SK-N-SH (cell line): Measurements from ENCODE around the gene LRRC43. TPM values are rescaled to one million over a fixed set of nuclear protein-coding genes. Genes with fewer than 3 reads are reported as not detected.

ENCODE experiments used
- CTCF ChIA-PET: fragments of 300-600, 350-600 bp; formaldehyde crosslinking; extraction: SDS; loops from one replicate; lab custom pipeline; 2021; lab: Yijun Ruan, JAX
- POLR2A ChIA-PET: fragments of 350-600 bp; sonication (Branson Sonifier 250); formaldehyde crosslinking; extraction: SDS; loops from one replicate; lab custom pipeline; 2020; ENCODE audit warnings: antibody characterized with exemption, inconsistent platforms; lab: Yijun Ruan, JAX
- DNase-seq: peaks from one replicate; pipeline ENCODE4 v3.0.0; 2012
- H2AFZ ChIP-seq: fragments of 200-600 bp; sonication (generic); 2 replicates; pipeline ENCODE4 v1.8.1; 2016; ENCODE audit warnings: antibody characterized with exemption, mild to moderate bottlenecking, low read depth
- H3F3A ChIP-seq: fragments of 200-600 bp; sonication (generic); replicated peaks from 2 replicates; pipeline ENCODE3; 2016; ENCODE audit warnings: antibody characterized with exemption, mild to moderate bottlenecking; ENCODE audit not compliant: insufficient read depth
- H3K27ac ChIP-seq, 2 experiments: fragments of 200-500 bp in 1 of 2; fragments of 200-600 bp in 1 of 2; sonication (Bioruptor generic) in 1 of 2; sonication (generic), shearing (Covaris generic) in 1 of 2; 2 replicates each; pipeline versions ENCODE4 v1.5.1 to v1.6.1; 2014 to 2016; ENCODE audit warnings: low read depth in 2 of 2, inconsistent platforms in 1 of 2, low read length in 1 of 2, mild to moderate bottlenecking in 1 of 2, mixed read lengths in 1 of 2
- H3K27me3 ChIP-seq: fragments of 200-600 bp; sonication (generic), shearing (Covaris generic); 2 replicates; pipeline ENCODE4 v1.6.1; 2016; ENCODE audit warnings: mixed run types; ENCODE audit not compliant: insufficient read depth
- H3K36me3 ChIP-seq, 2 experiments: fragments of 200-500 bp in 1 of 2; fragments of 200-600 bp in 1 of 2; sonication (Bioruptor generic) in 1 of 2; sonication (generic) in 1 of 2; replicated peaks in 1 of 2; 2 replicates each; pipeline versions ENCODE3 to v1.5.1; 2014 to 2016; ENCODE audit warnings: low read length in 1 of 2, mild to moderate bottlenecking in 1 of 2; ENCODE audit not compliant: insufficient read depth in 2 of 2, control insufficient read depth in 1 of 2
- H3K4me1 ChIP-seq, 2 experiments: fragments of 200-500 bp in 1 of 2; fragments of 200-600 bp in 1 of 2; sonication (Bioruptor generic) in 1 of 2; sonication (generic), shearing (Covaris generic) in 1 of 2; 2 replicates each; pipeline versions ENCODE4 v1.5.1 to v1.6.1; 2014 to 2016; ENCODE audit warnings: low read depth in 1 of 2, low read length in 1 of 2, mixed run types in 1 of 2; ENCODE audit not compliant: insufficient read depth in 2 of 2, control insufficient read depth in 1 of 2
- H3K4me2 ChIP-seq: fragments of 200-600 bp; sonication (generic), shearing (Covaris generic); 2 replicates; pipeline ENCODE4 v1.6.1; 2017; ENCODE audit warnings: mixed run types
- H3K4me3 ChIP-seq, 2 experiments: fragments of 200-500 bp in 1 of 2; fragments of 200-600 bp in 1 of 2; sonication (Bioruptor generic) in 1 of 2; sonication (generic), shearing (Covaris generic) in 1 of 2; 2 replicates each; pipeline versions ENCODE4 v1.5.1 to v1.8.1; 2014 to 2016; ENCODE audit warnings: low read depth in 2 of 2, inconsistent platforms in 1 of 2, low read length in 1 of 2, mild to moderate bottlenecking in 1 of 2, mixed read lengths in 1 of 2, moderate library complexity in 1 of 2
- H3K79me2 ChIP-seq: fragments of 200-600 bp; sonication (generic); 2 replicates; pipeline ENCODE4 v1.8.1; 2017; ENCODE audit warnings: mild to moderate bottlenecking; ENCODE audit not compliant: insufficient read depth
- H3K9ac ChIP-seq: fragments of 200-600 bp; sonication (generic); 2 replicates; pipeline ENCODE4 v1.6.1; 2017; ENCODE audit warnings: mixed run types
- H3K9me2 ChIP-seq: fragments of 200-600 bp; sonication (generic); 2 replicates; pipeline ENCODE4 v1.6.1; 2017; ENCODE audit warnings: mixed run types
- H3K9me3 ChIP-seq: fragments of 200-600 bp; sonication (generic); 2 replicates; pipeline ENCODE4 v1.6.1; 2017; ENCODE audit warnings: mixed run types, mild to moderate bottlenecking, moderate library complexity
- H4K20me1 ChIP-seq: fragments of 200-600 bp; sonication (generic); 2 replicates; pipeline ENCODE4 v1.6.1; 2017; ENCODE audit warnings: mild to moderate bottlenecking, mixed run types; ENCODE audit not compliant: insufficient read depth
- EP300 ChIP-seq, 2 experiments: IDR thresholded peaks; 2 replicates each; pipeline versions ENCODE4 v1.4.0 to v1.6.1; 2012; ENCODE audit warnings: borderline replicate concordance in 1 of 2, low read depth in 1 of 2, low read length in 1 of 2
- EZH2phosphoT487 ChIP-seq: fragments of 200-600 bp; sonication (generic); IDR thresholded peaks from 2 replicates; pipeline ENCODE4 v1.6.1; 2017; ENCODE audit warnings: low read depth, mixed run types, mild to moderate bottlenecking, antibody characterized with exemption, moderate library complexity, borderline replicate concordance
- FOSL2 ChIP-seq: IDR thresholded peaks from 2 replicates; pipeline ENCODE4 v1.4.0; 2012; ENCODE audit warnings: low read depth, mild to moderate bottlenecking, moderate library complexity, borderline replicate concordance
- MAX ChIP-seq: IDR thresholded peaks from 2 replicates; pipeline ENCODE4 v1.4.0; 2012; ENCODE audit warnings: low read depth
- NFIC ChIP-seq: IDR thresholded peaks from 2 replicates; pipeline ENCODE4 v1.4.0; 2012; ENCODE audit warnings: borderline replicate concordance
- NRF1 ChIP-seq: IDR thresholded peaks from 2 replicates; pipeline ENCODE4 v1.6.1; 2012; ENCODE audit warnings: low read depth, mild to moderate bottlenecking, low read length
- POLR2AphosphoS5 ChIP-seq: IDR thresholded peaks from 2 replicates; pipeline ENCODE4 v1.6.1; 2012; ENCODE audit warnings: low read depth, low read length
- RAD21 ChIP-seq: IDR thresholded peaks from 2 replicates; pipeline ENCODE4 v1.6.1; 2012; ENCODE audit warnings: mild to moderate bottlenecking, low read length
- RFX5 ChIP-seq: IDR thresholded peaks from 2 replicates; pipeline ENCODE4 v1.6.1; 2012; ENCODE audit warnings: mild to moderate bottlenecking, improper control_type of control experiment, low read length
- TAF1 ChIP-seq: IDR thresholded peaks from 2 replicates; pipeline ENCODE4 v1.6.1; 2012; ENCODE audit warnings: low read depth, mild to moderate bottlenecking, low read length, moderate library complexity, borderline replicate concordance
- TEAD4 ChIP-seq: IDR thresholded peaks from 2 replicates; pipeline ENCODE4 v1.4.0; 2012; ENCODE audit warnings: mild to moderate bottlenecking, borderline replicate concordance; ENCODE audit not compliant: insufficient read depth
- YY1 ChIP-seq: IDR thresholded peaks from 2 replicates; pipeline ENCODE4 v1.4.0; 2012; ENCODE audit warnings: low read depth, mild to moderate bottlenecking
- WGBS: methylation state at CpG from one replicate; pipeline ENCODE4 v1.1.6; 2017; ENCODE audit warnings: low lambda C conversion rate; 5-methylcytosine and 5-hydroxymethylcytosine counted together
- polyA plus RNA-seq, 3 experiments: library from polyadenylated mRNA; depleted of rRNA; stranded (reverse); fragments of >200 nt; gene quantifications; 2 replicates each; pipeline ENCODE4 v1.2.3, GENCODE V29; 2012
- TF ChIP-seq, protein P1 (sequence below): fragments of 200-600 bp; sonication (generic); IDR thresholded peaks from 2 replicates; pipeline ENCODE4 v1.6.1; 2017; ENCODE audit warnings: antibody characterized with exemption, mild to moderate bottlenecking, moderate library complexity
- TF ChIP-seq, protein P2 (sequence below): fragments of 150-350 bp; IDR thresholded peaks from 2 replicates; pipeline ENCODE4 v1.6.1; 2017; ENCODE audit warnings: antibody characterized with exemption, low read length, low read depth, borderline replicate concordance
- TF ChIP-seq, protein P3 (sequence below): IDR thresholded peaks from 2 replicates; pipeline ENCODE4 v1.4.0; 2012; ENCODE audit warnings: low read depth, borderline replicate concordance
- TF ChIP-seq, protein P4 (sequence below): fragments of 150-350 bp; IDR thresholded peaks from 2 replicates; pipeline ENCODE4 v1.6.1; 2016; ENCODE audit warnings: mild to moderate bottlenecking, low read depth, low read length

The LRRC43 gene
- polyA plus RNA-seq, 1 of the 3 experiments (the other 2 are of a cell fraction) = 0.94 TPM

- Histone ChIP-seq H3K9me2 (no peaks in the 10 kb centered on the region), H4K20me1 (no peaks in the 10 kb centered on the region), H3K4me2 (no peak overlapping the region), H3K9me3 (no peaks in the 10 kb centered on the region), H3F3A (no peaks in the 10 kb centered on the region), H3K27ac (no peak overlapping the region), H3K4me3 (no peak overlapping the region), H3K4me1 (no peaks in the 10 kb centered on the region), H3K27me3 (no peaks in the 10 kb centered on the region), H2AFZ (no peak overlapping the region), H3K79me2 (no peaks in the 10 kb centered on the region), H3K36me3 (no peaks in the 10 kb centered on the region), H3K9ac (no peak overlapping the region)
- ChIA-PET CTCF (interaction anchor here (0.7 kb wide), 1 partner anchor 19 kb away, joined by 4 read pairs; no protein-coding TSS in a partner anchor), POLR2A (no interaction called here)
- TF ChIP-seq RAD21 = no peak
- TF ChIP-seq, protein P1, sequence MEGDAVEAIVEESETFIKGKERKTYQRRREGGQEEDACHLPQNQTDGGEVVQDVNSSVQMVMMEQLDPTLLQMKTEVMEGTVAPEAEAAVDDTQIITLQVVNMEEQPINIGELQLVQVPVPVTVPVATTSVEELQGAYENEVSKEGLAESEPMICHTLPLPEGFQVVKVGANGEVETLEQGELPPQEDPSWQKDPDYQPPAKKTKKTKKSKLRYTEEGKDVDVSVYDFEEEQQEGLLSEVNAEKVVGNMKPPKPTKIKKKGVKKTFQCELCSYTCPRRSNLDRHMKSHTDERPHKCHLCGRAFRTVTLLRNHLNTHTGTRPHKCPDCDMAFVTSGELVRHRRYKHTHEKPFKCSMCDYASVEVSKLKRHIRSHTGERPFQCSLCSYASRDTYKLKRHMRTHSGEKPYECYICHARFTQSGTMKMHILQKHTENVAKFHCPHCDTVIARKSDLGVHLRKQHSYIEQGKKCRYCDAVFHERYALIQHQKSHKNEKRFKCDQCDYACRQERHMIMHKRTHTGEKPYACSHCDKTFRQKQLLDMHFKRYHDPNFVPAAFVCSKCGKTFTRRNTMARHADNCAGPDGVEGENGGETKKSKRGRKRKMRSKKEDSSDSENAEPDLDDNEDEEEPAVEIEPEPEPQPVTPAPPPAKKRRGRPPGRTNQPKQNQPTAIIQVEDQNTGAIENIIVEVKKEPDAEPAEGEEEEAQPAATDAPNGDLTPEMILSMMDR = no peak
- 86% methylated on average over 17 of the region's 17 CpGs for WGBS
- DNase-seq = no peak
Measured at GRCh38 chr12:122172262-122172939, 10.5 kb upstream of the LRRC43 start.

DNA sequence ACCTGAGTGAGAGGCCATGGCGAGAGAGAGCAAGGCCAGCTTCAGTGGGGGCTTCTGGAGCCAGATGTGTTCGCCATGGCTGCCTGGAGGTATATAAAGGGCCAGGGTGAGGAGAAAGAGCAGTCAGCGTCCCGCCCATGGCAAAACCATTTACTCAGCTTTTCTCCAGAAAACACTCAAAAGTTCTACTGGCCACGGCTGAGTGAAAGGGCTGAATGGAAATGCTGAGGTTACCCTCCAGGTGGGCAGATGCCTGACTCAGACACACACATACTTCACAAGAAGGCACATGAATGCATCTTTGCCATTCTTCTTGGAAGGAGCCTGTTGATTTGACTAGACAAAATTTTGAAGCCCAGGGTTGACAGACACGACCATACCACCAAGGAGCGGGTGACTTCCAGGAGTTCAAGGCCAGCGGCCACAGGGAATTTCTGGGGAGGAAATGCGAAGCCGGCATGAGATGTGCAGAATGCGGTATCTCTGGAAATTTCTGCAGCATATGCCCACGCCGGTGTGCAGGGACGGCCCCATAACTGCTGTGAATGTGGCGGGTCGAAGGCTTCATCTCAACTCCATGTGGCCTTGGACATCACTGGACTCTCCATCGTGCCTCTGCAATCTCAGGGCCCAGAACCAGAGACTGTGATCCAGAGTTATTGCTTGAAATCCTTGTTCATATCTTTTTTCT, 8.6 kb upstream of the LRRC43 start, which contains the start of gene IL31:
Gene IL31, minus strand, starts transcription at position 67 of the 691 bp plus-strand sequence. Its CDS starts 49 bp downstream, at position 18.
- CTCF ChIA-PET = no interaction called here
- H3K36me3 ChIP-seq = no peaks in the 10 kb centered on the region
- no peak within 1 kb of the TSS for H2AFZ ChIP-seq
- H3K27me3 ChIP-seq = no peaks in the 10 kb centered on the region
- no peaks in the 10 kb centered on the region for H3K79me2 ChIP-seq
- H3K9ac ChIP-seq = no peak within 1 kb of the TSS
- H3K9me3 ChIP-seq = no peaks in the 10 kb centered on the region
- no peak for TF ChIP-seq NFIC
- TF ChIP-seq MAX = no peak
- TF ChIP-seq, protein P2, sequence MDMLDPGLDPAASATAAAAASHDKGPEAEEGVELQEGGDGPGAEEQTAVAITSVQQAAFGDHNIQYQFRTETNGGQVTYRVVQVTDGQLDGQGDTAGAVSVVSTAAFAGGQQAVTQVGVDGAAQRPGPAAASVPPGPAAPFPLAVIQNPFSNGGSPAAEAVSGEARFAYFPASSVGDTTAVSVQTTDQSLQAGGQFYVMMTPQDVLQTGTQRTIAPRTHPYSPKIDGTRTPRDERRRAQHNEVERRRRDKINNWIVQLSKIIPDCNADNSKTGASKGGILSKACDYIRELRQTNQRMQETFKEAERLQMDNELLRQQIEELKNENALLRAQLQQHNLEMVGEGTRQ = no peak
- no peak for TF ChIP-seq YY1
- no peak for TF ChIP-seq EP300 (IDR thresholded peaks at IDR 0.05; ENCODE audit: borderline replicate concordance in 1 of 2, low read depth in 1 of 2, low read length in 1 of 2)
- TF ChIP-seq TAF1 = no peak
- TF ChIP-seq EZH2phosphoT487 = no peak
- no peak for TF ChIP-seq POLR2AphosphoS5
- no peak for TF ChIP-seq TEAD4
- TF ChIP-seq, protein P3, sequence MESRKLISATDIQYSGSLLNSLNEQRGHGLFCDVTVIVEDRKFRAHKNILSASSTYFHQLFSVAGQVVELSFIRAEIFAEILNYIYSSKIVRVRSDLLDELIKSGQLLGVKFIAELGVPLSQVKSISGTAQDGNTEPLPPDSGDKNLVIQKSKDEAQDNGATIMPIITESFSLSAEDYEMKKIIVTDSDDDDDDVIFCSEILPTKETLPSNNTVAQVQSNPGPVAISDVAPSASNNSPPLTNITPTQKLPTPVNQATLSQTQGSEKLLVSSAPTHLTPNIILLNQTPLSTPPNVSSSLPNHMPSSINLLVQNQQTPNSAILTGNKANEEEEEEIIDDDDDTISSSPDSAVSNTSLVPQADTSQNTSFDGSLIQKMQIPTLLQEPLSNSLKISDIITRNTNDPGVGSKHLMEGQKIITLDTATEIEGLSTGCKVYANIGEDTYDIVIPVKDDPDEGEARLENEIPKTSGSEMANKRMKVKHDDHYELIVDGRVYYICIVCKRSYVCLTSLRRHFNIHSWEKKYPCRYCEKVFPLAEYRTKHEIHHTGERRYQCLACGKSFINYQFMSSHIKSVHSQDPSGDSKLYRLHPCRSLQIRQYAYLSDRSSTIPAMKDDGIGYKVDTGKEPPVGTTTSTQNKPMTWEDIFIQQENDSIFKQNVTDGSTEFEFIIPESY = no peak
- TF ChIP-seq RFX5 = no peak
- no peak for TF ChIP-seq NRF1
- TF ChIP-seq, protein P4, sequence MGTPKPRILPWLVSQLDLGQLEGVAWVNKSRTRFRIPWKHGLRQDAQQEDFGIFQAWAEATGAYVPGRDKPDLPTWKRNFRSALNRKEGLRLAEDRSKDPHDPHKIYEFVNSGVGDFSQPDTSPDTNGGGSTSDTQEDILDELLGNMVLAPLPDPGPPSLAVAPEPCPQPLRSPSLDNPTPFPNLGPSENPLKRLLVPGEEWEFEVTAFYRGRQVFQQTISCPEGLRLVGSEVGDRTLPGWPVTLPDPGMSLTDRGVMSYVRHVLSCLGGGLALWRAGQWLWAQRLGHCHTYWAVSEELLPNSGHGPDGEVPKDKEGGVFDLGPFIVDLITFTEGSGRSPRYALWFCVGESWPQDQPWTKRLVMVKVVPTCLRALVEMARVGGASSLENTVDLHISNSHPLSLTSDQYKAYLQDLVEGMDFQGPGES = no peak
- TF ChIP-seq FOSL2 = no peak
- H3K27ac ChIP-seq = no peak within 1 kb of the TSS
- no peaks in the 10 kb centered on the region for H3K9me2 ChIP-seq
- POLR2A ChIA-PET = no interaction called here
- no peak for DNase-seq
- H4K20me1 ChIP-seq = no peaks in the 10 kb centered on the region
- 82% methylated on average over 17 of the region's 17 CpGs for WGBS
- no peak within 1 kb of the TSS for H3K4me3 ChIP-seq
- no peak within 1 kb of the TSS for H3K4me2 ChIP-seq
- no peaks in the 10 kb centered on the region for H3K4me1 ChIP-seq
- H3F3A ChIP-seq = no peaks in the 10 kb centered on the region
